ENCODE results near the gene MAPKAP1. TPM values are rescaled to one million over a fixed set of nuclear protein-coding genes. Genes with fewer than 3 reads are reported as not detected.
A peak's percentile ranks its signal among the peaks of the same experiment; 100 is the strongest.

MAPKAP1 gene
- total RNA-seq, 1 experiment from 2014 or later = 114 TPM

GRCh38 chr9:125429476-125430160 is 277.4 kb downstream of the MAPKAP1 start:
- Histone ChIP-seq H3K4me3 (ENCODE audit: insufficient read depth, low read depth, low read length) (no peak overlapping the region), H3K27me3 (ENCODE audit: control insufficient read depth, insufficient read depth, low read length) (no peaks in the 10 kb centered on the region), H3K36me3 (replicated peaks; ENCODE audit: control insufficient read depth, insufficient read depth, low read length) (no peaks in the 10 kb centered on the region)
- no peak for DNase-seq

DNA sequence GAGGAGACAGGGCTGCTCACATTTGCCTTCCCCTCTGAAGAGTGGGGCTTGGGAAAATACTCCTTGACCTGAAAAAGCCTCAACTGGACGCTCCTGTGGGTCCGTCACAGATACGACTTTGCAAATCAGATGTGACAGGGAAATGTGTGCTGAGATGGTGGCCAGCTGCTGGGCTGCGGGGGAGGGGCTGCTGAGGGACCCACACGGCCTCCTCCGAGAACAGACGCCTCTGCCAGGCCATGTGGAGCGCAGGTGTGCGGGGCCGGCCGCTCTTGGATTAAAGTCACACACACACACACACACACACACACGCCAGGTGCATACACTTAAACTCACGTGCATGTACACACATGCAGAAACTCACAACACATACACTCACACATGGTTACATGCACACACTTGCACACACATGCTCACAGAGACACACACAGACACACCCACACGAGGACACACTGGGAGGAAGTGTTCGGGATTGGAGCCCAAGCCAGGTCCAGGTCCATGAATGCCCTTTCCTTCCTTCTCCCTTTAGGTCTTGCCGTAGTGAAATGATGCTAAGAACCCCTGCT is 278.0 kb downstream of the MAPKAP1 start:
- no peak for DNase-seq
- H3K4me3 ChIP-seq (ENCODE audit: insufficient read depth, low read depth, low read length) = no peak overlapping the region

DNA sequence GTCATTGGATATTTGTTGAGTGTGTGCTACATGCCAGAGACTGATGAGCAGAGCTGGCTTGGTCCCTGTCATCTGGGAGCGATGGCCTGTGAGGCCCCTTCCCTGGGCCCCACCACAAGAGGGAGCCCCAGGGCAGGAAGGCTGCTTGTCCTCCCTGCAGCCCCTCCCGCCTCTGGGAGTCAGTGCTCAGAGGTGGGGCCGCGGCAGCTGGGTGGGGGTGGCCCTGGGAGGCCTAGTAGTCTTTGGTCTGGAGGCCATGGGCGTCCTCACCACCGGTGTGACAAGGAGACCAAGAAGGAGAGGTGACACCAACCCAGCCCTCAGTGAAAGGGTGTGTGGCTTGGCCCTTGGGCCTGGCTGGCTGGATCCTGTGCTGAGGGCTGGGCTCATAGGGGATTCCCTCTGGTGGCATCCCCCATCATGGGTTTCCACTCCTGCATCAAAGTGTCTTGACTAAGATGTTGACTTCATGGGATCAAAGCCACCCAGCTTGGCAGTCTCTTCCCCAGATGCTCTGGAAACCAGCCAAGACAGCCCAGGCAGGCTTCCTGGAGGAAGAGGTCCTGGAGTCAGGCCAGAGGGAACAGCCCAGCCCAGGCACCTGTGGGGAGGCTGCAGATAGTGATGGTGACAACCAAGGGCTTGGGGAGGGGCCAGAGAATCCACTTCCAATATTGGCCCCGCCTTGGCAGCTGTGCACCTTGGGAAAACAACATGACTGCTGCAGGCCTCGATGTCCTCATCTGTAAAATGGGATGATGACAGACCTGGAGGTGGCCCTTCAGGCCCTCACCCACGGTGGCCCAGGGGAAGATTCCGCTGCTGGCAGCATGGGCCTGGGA is 278.7 kb downstream of the MAPKAP1 start:
- peak; percentile 91 for DNase-seq
- H3K27me3 ChIP-seq (ENCODE audit: control insufficient read depth, insufficient read depth, low read length) = no peaks in the 10 kb centered on the region

More for the DNA sequence above, 278.0 kb downstream of the MAPKAP1 start:
- Histone ChIP-seq H3K36me3 (replicated peaks; ENCODE audit: control insufficient read depth, insufficient read depth, low read length) (no peaks in the 10 kb centered on the region), H3K27me3 (ENCODE audit: control insufficient read depth, insufficient read depth, low read length) (no peaks in the 10 kb centered on the region)

DNA sequence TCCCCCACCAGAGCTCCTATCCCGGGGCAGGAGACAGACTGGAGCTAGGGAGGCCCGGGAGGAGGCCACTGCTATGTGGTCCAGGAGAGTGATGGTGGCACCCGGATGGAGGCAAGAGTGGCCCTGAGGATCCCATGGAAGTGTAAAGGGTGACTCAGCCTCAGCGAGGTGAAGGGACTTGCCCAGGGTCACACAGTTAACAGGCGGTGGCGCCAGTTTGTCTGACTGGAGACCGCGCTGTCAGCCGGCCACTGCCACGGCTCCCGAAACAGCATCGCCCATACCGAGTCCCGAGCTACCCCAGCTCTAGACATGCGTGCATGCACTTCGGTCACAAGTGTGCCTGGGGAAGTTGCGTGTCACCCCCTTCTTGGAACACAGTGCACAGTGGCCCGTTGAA is 279.5 kb downstream of the MAPKAP1 start:
- H3K4me3 ChIP-seq (ENCODE audit: insufficient read depth, low read depth, low read length) = no peak overlapping the region

More for the DNA sequence above, 278.7 kb downstream of the MAPKAP1 start:
- H3K36me3 ChIP-seq (replicated peaks; ENCODE audit: control insufficient read depth, insufficient read depth, low read length) = no peaks in the 10 kb centered on the region
- no peak overlapping the region for H3K4me3 ChIP-seq (ENCODE audit: insufficient read depth, low read depth, low read length)

GRCh38 chr9:125426926-125427325 is 280.1 kb downstream of the MAPKAP1 start:
- H3K36me3 ChIP-seq (replicated peaks; ENCODE audit: control insufficient read depth, insufficient read depth, low read length) = no peaks in the 10 kb centered on the region
- no peaks in the 10 kb centered on the region for H3K27me3 ChIP-seq (ENCODE audit: control insufficient read depth, insufficient read depth, low read length)
- H3K4me3 ChIP-seq (ENCODE audit: insufficient read depth, low read depth, low read length) = no peak overlapping the region
- no peak for DNase-seq

More for the DNA sequence above, 279.5 kb downstream of the MAPKAP1 start:
- H3K27me3 ChIP-seq (ENCODE audit: control insufficient read depth, insufficient read depth, low read length) = no peaks in the 10 kb centered on the region
- no peak for DNase-seq
- H3K36me3 ChIP-seq (replicated peaks; ENCODE audit: control insufficient read depth, insufficient read depth, low read length) = no peaks in the 10 kb centered on the region

DNA sequence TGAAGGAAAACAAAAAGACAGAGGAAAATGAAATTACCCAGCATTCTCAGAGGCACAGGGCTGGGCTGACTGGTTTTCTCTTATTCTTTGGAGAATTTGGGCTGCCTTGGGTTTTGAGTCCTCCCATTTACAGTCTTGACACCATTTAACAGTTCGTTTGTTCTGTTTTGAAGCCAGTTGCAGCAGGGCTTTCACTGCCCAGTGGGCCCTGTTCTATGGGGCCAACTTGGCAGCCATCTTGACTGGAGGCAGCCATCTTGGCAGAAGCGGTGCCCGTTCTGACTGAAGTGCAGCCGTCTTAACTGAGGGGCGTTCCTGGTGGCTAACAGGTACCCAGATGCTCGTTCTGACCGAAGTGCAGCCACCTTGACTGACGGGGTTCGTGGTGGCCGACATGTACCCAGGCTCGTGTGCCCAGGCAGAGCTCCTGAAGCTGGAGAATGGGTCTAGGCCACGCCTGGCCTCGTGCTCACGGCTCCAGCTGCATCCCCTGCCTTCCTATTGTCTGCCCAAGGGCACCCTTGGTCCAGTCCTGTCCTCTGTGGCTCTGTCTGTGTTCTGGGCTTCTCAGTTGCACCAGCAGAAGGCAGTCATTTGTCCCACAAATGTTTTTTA is 281.0 kb downstream of the MAPKAP1 start:
- Histone ChIP-seq H3K4me3 (ENCODE audit: insufficient read depth, low read depth, low read length) (no peak overlapping the region), H3K27me3 (ENCODE audit: control insufficient read depth, insufficient read depth, low read length) (no peaks in the 10 kb centered on the region), H3K36me3 (replicated peaks; ENCODE audit: control insufficient read depth, insufficient read depth, low read length) (no peaks in the 10 kb centered on the region)
- DNase-seq = no peak

DNA sequence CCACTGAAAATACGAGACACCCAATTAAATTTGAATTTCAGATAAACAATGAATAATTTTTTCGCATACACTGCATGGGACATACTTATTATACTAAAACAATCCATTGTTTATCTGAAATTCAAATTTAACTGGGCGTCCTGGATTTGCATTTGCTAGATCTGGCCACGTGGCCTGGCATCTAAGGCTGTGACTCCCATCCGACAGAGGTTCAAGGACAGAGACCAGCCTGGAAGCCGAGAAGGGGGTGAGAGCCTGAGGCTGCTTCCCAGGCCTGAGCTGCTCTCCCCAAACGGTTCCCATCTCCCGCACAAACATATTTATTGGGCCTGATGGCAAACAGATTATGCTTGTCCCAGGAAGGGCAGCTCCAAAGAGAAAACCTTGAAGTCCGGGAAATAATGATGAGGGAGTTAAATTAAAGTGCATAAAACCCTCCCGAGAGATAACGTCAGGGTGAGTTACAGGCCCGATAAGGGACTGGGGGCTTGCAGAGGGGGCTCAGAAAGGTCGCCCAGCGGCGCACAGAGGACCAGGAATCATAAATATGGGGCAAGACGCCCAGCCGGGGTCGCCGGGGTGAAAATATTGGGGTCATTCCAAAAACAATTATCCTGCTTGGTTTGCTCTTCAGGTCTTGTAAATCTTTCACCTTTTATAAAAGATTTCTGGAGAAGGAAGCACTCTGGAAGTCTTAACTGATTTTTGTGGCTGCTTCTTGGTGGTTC is 281.7 kb downstream of the MAPKAP1 start:
- Histone ChIP-seq H3K4me3 (ENCODE audit: insufficient read depth, low read depth, low read length) (no peak overlapping the region), H3K36me3 (replicated peaks; ENCODE audit: control insufficient read depth, insufficient read depth, low read length) (no peaks in the 10 kb centered on the region), H3K27me3 (ENCODE audit: control insufficient read depth, insufficient read depth, low read length) (no peaks in the 10 kb centered on the region)
- DNase-seq = no peak

DNA sequence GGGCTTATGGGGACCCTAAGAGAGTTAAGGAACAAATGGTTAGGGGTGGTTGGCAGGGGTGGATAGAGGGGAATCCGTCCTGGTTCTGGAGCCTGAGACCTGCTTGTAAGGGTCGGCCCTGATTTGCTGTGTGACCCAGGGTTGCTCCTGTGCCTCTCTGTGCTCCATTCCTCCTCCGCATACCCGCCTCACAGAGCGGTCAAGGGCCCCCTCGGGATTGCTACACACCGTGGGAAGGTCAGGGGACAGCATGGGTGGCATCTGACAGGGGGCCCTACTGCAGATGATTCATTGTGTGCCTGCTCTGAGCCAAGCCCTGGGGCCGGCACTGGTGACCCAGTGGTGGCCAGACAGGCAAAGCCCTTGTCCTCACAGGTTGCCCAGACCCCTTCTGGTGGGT is 283.0 kb downstream of the MAPKAP1 start:
- Histone ChIP-seq H3K27me3 (ENCODE audit: control insufficient read depth, insufficient read depth, low read length) (no peaks in the 10 kb centered on the region), H3K4me3 (ENCODE audit: insufficient read depth, low read depth, low read length) (no peak overlapping the region), H3K36me3 (replicated peaks; ENCODE audit: control insufficient read depth, insufficient read depth, low read length) (no peaks in the 10 kb centered on the region)
- no peak for DNase-seq

GRCh38 chr9:125422853-125423252 is 284.2 kb downstream of the MAPKAP1 start:
- no peaks in the 10 kb centered on the region for H3K36me3 ChIP-seq (replicated peaks; ENCODE audit: control insufficient read depth, insufficient read depth, low read length)

GRCh38 chr9:125421591-125422181 is 285.3 kb downstream of the MAPKAP1 start:
- Histone ChIP-seq H3K36me3 (replicated peaks; ENCODE audit: control insufficient read depth, insufficient read depth, low read length) (no peaks in the 10 kb centered on the region), H3K27me3 (ENCODE audit: control insufficient read depth, insufficient read depth, low read length) (no peaks in the 10 kb centered on the region), H3K4me3 (ENCODE audit: insufficient read depth, low read depth, low read length) (no peak overlapping the region)
- no peak for DNase-seq

More at GRCh38 chr9:125422853-125423252, 284.2 kb downstream of the MAPKAP1 start:
- Histone ChIP-seq H3K4me3 (ENCODE audit: insufficient read depth, low read depth, low read length) (no peak overlapping the region), H3K27me3 (ENCODE audit: control insufficient read depth, insufficient read depth, low read length) (no peaks in the 10 kb centered on the region)
- DNase-seq = no peak

- no peak for DNase-seq
- H3K27me3 ChIP-seq (ENCODE audit: control insufficient read depth, insufficient read depth, low read length) = no peaks in the 10 kb centered on the region
- H3K4me3 ChIP-seq (ENCODE audit: insufficient read depth, low read depth, low read length) = no peak overlapping the region
- H3K36me3 ChIP-seq (replicated peaks; ENCODE audit: control insufficient read depth, insufficient read depth, low read length) = no peaks in the 10 kb centered on the region
Measured at GRCh38 chr9:125421166-125421565, 285.8 kb downstream of the MAPKAP1 start.

DNA sequence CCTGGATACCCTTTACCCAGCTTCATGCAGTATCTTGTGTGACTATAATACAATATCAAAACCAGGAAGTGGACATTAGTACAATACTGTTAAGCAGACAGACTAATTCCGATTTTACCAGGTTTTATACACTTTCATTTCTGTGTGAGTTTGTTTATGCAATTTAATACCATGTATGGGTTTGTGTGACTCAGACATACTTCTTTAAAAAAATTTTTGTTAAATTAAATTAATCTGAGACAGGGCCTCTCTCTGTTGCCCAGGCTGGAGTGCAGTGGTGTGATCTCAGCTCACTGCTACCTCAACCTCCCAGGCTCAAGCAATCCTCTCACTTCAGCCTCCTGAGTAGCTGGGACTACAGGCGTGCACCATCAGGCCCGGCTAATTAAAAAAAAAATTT is 288.6 kb downstream of the MAPKAP1 start:
- Histone ChIP-seq H3K36me3 (replicated peaks; ENCODE audit: control insufficient read depth, insufficient read depth, low read length) (no peaks in the 10 kb centered on the region), H3K4me3 (ENCODE audit: insufficient read depth, low read depth, low read length) (no peak overlapping the region), H3K27me3 (ENCODE audit: control insufficient read depth, insufficient read depth, low read length) (no peaks in the 10 kb centered on the region)
- DNase-seq = no peak

- no peak for DNase-seq
- H3K4me3 ChIP-seq (ENCODE audit: insufficient read depth, low read depth, low read length) = no peak overlapping the region
- H3K27me3 ChIP-seq (ENCODE audit: control insufficient read depth, insufficient read depth, low read length) = no peaks in the 10 kb centered on the region
- no peaks in the 10 kb centered on the region for H3K36me3 ChIP-seq (replicated peaks; ENCODE audit: control insufficient read depth, insufficient read depth, low read length)
Measured at GRCh38 chr9:125416517-125416916, 290.5 kb downstream of the MAPKAP1 start.

Data from H7 (cell line).